Measurements from ENCODE around the gene TMEM132A. TPM values are rescaled to one million over a fixed set of nuclear protein-coding genes. Genes with fewer than 3 reads are reported as not detected.

The TMEM132A gene, protein sequence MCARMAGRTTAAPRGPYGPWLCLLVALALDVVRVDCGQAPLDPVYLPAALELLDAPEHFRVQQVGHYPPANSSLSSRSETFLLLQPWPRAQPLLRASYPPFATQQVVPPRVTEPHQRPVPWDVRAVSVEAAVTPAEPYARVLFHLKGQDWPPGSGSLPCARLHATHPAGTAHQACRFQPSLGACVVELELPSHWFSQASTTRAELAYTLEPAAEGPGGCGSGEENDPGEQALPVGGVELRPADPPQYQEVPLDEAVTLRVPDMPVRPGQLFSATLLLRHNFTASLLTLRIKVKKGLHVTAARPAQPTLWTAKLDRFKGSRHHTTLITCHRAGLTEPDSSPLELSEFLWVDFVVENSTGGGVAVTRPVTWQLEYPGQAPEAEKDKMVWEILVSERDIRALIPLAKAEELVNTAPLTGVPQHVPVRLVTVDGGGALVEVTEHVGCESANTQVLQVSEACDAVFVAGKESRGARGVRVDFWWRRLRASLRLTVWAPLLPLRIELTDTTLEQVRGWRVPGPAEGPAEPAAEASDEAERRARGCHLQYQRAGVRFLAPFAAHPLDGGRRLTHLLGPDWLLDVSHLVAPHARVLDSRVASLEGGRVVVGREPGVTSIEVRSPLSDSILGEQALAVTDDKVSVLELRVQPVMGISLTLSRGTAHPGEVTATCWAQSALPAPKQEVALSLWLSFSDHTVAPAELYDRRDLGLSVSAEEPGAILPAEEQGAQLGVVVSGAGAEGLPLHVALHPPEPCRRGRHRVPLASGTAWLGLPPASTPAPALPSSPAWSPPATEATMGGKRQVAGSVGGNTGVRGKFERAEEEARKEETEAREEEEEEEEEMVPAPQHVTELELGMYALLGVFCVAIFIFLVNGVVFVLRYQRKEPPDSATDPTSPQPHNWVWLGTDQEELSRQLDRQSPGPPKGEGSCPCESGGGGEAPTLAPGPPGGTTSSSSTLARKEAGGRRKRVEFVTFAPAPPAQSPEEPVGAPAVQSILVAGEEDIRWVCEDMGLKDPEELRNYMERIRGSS
- total RNA-seq (10 to 100 TPM in 2 of 6 donors, 1 to 10 TPM in 4; 3.1 to 36.7 (median 3.6) TPM), polyA plus RNA-seq (10 to 100 TPM in 1 of 2 donors, 1 to 10 TPM in 1; 5.9 to 12.1 TPM)

DNA sequence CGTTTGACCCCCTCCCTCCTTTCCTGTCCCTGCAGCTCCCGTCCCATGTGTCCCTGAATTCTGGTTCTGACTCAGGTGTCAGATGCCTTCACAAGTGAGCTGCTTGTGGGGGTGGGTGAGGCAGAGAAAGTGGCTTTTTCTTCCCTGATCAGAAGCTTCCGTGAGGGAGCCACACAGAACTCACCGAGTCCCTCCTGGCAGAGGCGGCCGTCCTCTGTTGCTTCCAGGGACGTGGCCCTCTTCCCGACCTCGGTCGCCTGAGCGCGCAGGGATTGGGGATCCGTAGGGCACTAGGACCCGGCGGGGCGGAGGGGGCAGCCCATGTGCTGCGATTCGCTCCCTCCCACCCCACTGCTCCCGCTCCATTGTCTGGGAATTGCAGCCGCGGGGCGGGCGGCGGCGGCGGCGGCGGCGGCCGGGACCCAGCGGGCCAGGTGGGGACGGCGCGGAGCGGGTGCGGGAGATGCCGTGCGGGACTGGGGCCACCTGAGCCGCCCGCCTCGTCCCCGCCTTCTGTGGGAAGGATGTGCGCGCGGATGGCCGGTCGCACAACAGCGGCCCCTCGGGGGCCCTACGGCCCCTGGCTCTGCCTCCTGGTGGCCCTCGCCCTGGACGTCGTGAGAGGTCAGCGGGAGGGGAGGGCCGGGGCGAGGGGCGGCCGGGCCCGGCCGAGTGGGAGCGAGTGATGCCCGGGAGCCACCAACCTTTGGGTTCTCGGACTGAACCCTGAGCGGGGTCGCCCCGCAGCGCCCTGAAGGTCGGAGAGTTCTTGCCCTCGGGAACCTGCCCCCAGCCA lies at the start of gene TMEM132A:
TMEM132A (plus strand) TSS at position 351 of the 796 bp plus-strand sequence; CDS start at position 525, 174 bp downstream.
- Histone ChIP-seq H3K9me3 (no peaks in the 10 kb centered on the region), H3K36me3 (peaks cover 0 to 26% (median 9%) of the 10 kb centered on the region in 3 donors), H3K4me3 (peak within 1 kb of the TSS; percentile 37 to 75 (median 52)), H3K27me3 (no peaks in the 10 kb centered on the region), H3K4me1 (peaks cover 0 to 4% (median 4%) of the 10 kb centered on the region in 3 donors), H3K27ac (no peak within 1 kb of the TSS)
- intact Hi-C loops (cut with DNase I) = no loop called here
- WGBS, 2 donors = 0 to 1% methylated on average over 38 to 69 of the region's 69 CpGs
- FAIRE-seq = no peak
- TF ChIP-seq, protein P1, sequence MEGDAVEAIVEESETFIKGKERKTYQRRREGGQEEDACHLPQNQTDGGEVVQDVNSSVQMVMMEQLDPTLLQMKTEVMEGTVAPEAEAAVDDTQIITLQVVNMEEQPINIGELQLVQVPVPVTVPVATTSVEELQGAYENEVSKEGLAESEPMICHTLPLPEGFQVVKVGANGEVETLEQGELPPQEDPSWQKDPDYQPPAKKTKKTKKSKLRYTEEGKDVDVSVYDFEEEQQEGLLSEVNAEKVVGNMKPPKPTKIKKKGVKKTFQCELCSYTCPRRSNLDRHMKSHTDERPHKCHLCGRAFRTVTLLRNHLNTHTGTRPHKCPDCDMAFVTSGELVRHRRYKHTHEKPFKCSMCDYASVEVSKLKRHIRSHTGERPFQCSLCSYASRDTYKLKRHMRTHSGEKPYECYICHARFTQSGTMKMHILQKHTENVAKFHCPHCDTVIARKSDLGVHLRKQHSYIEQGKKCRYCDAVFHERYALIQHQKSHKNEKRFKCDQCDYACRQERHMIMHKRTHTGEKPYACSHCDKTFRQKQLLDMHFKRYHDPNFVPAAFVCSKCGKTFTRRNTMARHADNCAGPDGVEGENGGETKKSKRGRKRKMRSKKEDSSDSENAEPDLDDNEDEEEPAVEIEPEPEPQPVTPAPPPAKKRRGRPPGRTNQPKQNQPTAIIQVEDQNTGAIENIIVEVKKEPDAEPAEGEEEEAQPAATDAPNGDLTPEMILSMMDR (IDR thresholded peaks at IDR 0.05) = no peak
- DNase-seq = peak; percentile 63 to 89 (median 78)
- peak; percentile 89 to 95 (median 92) for ATAC-seq

- DNase-seq (no peak), FAIRE-seq (no peak), ATAC-seq (no peak)
- Histone ChIP-seq H3K4me1 (peaks cover 5 to 13% (median 7%) of the 10 kb centered on the region in 3 donors), H3K9me3 (no peaks in the 10 kb centered on the region), H3K36me3 (no peaks in the 10 kb centered on the region), H3K27ac (no peak overlapping the region), H3K4me3 (no peak overlapping the region), H3K27me3 (no peaks in the 10 kb centered on the region)
- WGBS, 2 donors = 86 to 89% methylated on average over 7 of the region's 7 CpGs
- TF ChIP-seq, protein P1 (IDR thresholded peaks at IDR 0.05) = no peak
- intact Hi-C loops (cut with DNase I) = no loop called here
These were observed 48.7 kb upstream of the TMEM132A start for GRCh38 chr11:60875366-60876167.

GRCh38 chr11:60876168-60876485 lies 48.1 kb upstream of the TMEM132A start:
- WGBS, 2 donors = 94 to 96% methylated on average over 2 of the region's 2 CpGs
- TF ChIP-seq, protein P1 (IDR thresholded peaks at IDR 0.05) = no peak
- ATAC-seq (no peak), FAIRE-seq (no peak), DNase-seq (no peak)
- intact Hi-C loops (cut with DNase I) = no loop called here
- Histone ChIP-seq H3K9me3 (no peaks in the 10 kb centered on the region), H3K27ac (no peak overlapping the region), H3K4me3 (no peak overlapping the region), H3K36me3 (no peaks in the 10 kb centered on the region), H3K27me3 (no peaks in the 10 kb centered on the region), H3K4me1 (peaks cover 7 to 17% (median 13%) of the 10 kb centered on the region in 3 donors)

Measured in pancreas (tissue), 10 donors.